Fibroblast of skin of right quadriceps (primary cell): ENCODE results near the gene SMIM36.
"Not testable (repeated sequence)": the region's sequence is repeated elsewhere in the genome, so short reads cannot be mapped to it uniquely, and the experiment has no call there.

Experiments used
- DNase-seq: peaks from one replicate; pipeline ENCODE4 v3.0.0-alpha.2; 2013

Gene SMIM36

DNA sequence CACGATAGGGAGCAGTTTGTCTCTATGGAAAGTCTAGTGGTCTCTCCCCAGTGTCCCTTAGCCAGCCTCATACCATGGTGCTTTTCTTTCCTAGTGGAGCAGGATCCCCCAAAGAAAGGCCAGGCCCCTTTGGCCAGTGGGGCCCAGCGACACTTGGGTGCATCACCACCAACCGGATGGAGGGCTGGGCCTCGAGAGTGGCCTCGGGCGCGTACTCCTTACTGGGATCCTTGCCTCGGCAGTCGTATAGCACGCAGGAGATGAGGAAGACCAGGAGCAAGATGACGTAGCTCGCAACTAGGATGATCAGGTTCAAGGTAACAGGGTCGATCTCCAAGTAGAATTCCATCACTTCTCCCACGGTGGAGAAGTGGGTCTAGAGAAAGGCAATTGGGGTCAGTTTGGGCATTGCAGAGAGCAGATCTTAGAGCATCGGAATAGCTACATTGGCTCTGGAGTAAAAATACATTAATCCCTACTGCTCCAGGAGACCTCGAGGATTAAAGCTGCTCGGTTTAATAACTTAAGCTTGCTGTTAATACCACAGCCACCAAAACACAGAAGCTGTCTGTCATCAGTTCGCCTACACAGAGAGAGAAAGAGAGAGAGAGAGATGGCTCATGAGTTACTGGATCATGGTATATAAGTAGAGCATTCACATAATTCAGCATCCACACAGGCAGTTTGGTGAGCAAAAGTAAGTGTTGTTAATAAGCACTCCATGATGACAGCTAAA is at the start of gene SMIM36:
Gene SMIM36, minus strand, starts transcription at position 467 of the 736 bp plus-strand sequence.
- no peak for DNase-seq

DNA sequence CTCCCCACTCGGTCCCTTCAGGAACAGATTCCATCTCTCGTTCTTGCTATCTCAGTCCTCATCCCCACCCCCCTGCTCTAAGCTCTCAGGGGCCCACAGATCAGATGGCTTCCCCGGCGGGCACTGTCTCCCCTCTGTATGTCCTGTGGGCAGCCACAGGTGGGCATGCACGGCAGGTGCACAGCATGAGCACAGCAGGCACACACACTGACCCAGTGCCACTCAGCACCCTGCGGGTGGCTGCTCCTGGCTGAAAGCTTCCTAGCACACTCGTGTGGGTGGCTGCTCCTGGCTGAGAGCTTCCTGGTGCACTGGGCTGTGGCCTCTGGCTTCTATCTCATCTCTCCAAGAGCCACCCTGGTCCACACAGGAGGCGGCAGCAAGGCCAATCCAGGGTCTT is 44.5 kb upstream of the SMIM36 start:
- no peak for DNase-seq

DNA sequence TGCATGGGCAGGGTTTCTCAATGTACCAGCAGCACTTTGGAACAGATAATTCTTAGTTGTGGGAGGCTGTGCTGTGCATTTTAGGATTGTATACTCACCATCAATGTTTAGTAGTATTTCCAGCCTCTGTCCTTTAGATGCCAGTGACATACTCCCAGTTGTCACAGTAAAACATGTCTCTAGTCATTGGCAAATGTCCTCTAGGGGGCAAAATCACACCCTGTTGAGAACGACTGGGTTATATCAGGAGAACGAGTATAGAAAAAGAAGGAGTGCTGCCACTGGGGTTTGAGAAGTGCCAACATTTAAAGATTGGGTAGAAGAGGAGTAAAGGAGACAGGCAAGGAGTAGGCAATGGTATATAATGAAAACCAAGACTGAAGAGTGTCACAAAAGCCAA is 37.9 kb upstream of the SMIM36 start:
- peak; percentile 23 for DNase-seq

DNA sequence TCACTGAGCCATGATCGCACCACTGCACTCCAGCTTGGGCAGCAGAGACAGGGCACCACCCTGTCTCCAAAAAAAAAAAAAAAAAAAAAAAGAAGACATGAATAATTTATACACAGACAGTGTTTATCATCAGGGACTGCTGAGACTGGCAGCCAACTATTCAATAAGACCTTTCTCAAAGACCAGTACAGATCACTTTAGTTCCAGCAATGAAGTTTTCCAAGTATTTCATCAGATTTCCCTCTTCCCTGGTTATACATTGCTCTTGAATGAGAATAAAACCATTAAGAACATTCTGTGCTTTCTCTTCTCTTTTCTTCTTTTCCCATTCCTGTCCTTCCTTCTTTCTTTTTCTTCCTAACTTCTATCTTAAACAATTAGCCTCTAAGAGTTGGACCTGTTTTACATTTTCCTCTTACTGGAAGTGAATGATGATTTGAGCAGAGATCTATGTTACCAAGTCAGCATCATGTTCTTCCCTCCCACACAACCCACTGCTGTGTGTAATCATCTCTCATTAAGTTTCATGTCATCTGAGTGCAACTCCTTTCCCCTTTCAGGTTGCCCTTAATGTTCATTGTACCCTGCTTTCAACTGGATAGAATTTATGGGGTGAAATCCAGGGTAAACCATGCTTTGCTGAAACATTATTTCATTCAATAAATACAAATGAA is 35.9 kb upstream of the SMIM36 start:
- peak; percentile 25 for DNase-seq

DNA sequence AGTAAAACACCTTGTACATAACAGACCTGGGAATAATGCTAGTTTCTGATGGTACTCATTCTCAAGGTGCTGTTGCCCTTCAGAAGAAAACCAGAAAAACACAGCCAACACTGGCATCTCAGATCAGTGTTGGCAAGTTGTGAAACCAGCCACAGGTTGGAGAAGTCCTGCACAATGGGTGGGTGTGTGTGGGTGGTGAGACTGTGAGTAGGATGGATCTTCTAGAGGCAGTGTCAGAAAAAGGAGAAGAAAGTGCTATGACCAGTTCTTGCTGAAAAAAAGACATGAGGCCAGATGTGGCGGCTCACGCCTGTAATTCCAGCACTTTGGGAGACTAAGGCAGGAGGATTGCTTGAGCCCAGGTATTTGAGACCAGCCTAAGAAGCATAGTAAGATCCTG is 35.2 kb upstream of the SMIM36 start:
- no peak for DNase-seq

DNA sequence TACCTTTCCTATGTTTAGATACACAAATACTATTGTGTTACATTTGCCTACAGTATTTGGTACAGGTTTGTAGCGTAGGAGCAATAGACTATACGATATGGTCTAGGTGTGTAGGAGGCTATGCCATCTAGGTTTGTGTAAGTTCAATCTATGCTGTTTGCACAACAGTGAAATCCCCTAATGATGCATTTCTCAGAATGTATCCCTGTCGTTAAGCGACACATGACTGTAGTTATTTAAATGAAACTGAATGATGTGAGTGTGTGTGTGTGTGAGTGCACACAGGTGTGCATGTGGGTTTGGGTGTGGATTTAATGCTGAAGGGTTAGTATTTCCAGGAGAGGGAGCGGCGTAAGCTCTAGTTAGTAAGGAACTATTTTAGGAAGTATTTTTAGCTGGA is 34.6 kb upstream of the SMIM36 start:
- no peak for DNase-seq

DNA sequence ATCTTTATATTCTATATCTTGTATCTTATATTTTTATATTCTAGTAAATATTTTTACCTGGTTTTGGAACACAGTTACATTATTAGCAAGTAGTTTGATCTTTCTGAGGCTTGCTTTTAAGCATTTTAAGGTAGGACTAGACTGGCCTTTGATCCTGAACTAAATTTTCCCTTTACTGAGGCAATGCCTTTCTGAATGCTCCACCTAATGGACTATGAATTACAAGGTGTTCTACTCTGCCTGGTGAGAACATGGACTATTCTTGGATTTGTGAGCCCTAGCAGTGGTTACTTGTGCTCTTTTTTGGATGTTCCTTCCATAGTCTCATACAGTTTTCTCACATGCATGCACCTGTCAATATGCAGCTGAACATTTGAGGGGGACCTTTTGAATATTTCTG is 32.5 kb upstream of the SMIM36 start:
- no peak for DNase-seq

DNA sequence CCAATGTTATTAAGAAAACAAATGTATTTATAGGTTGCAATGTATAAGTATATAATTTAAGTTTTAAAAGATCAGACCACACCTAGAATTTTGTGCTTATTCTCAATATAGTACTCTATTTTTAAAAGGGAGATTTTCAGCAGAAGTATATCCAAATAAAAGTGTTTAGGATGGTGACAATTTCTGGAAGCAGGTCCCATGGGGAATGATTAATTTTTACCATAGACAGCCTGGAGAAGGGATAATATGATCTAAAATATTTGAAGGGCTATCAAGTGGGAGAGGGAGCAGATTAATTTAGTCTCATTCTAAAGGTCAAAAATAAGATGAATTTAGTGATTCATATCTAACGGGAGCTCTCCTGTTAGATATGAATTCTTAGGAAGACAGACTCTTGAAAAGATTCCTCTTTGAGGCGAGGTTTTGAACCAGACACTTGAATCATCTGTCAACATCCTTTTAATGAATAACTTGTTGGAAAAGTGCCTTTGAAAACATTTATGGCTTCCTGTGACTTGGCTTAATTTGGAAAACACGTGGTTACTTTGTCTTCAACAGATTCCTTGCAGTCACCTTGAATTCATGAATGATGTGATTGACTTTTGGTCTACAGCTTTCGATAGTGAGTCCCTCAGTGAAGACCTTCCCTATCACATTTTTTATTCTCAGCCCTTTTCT is 29.3 kb upstream of the SMIM36 start:
- DNase-seq, result peak; percentile 81

DNA sequence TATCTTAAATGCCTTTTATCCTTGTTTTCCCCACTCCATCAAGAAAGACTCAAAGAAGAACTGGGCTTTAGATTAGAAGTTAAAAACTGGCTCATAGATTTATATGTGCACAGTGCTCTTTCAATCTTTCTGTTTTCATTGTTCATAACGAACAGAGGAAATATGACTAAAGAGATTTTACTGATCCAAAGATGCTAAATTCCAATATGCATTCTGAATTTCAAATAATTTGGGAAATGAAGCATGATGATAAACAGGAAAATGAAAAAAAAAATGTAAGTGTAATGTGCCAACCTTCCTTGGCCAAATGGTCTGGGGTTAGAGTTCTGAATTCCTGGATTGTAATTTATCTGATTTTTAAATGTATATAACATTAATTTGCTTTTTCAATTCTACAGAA is 25.0 kb upstream of the SMIM36 start:
- no peak for DNase-seq

DNA sequence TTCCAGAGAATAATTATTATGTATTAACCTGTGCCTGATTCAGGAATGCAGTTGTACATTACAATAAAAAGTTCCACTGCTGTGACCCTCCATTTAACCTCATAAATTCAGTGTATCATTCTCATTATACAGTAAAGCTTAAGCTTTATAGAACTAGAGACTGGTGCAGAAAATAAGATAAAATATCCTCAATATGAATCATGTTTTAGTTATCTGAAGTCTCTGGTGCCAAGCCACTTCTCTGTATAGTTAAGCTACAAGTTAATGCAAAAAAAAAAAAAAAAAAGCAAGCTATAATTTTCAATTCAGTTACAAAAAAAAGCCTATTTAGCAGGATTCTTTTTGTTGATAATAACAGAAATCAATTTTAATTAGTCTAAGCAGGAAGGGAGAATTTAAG is 22.4 kb upstream of the SMIM36 start:
- DNase-seq, result peak; percentile 39

DNA sequence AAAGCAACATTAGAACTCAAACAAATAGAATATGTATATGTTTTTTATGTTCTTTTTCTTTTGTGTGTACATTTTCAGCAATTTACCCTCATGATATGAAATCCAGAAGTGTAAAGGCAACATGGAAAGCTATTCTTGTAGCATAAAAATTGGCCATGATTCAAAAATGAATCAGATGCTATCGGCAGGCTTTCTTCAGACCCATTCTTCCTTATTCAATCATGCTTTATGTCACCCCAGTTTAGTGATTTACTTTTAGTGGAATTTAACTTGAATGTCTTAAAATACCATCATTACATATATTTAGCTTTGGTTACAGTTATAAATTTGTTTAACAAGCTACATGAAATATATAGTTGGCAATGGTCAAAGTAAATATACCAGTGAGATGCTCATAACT is 21.4 kb upstream of the SMIM36 start:
- peak; percentile 24 for DNase-seq

DNA sequence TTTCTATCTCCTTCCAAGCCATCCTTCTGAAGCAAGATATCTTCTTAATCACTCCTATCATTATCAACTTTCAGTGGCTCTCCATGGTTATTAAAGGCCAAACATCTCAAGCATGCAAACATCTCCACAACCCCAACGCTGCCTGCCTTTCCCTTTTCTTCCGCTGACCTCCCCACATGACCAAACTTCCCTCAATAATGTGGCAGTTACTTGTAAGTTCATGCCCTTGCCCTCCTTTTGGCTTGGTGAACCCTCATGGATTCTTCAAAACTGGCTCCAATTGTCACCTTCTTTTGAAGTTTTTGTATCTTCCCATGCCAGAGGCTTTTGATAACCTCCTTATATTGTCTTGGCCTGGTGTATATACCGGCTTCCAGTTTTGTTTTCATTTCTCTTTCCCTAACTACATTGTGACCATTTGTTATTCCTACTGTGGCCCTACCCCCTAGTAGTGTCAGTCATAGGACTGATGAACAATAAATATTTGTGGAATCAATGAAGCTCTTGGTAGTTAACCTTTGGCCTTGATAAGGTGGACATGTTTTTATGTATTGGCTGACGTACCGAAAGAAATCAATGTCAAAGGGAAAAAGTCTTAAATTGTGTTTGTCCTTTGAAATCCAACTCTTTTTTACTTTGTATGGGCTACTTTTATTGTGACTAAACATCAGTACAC is 19.9 kb upstream of the SMIM36 start:
- no peak for DNase-seq

DNA sequence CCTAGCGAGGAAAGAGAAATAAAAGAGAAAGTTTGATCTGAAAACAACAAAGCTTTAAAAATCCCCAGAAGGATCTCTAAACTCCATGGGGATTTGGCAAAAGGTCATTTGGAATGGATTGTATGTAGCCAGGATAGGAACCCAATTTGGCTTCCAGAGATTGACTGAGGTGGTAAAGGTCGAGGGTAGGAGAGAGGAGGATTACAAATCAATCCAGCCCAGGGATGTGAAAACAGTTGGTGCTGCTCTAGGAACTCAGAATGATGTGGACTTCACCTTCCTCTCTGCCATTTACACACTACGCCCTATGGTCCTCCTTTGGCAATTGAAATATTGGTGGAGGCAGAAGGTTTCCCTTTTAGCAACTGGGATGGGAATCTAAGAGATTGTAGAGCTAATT is 18.8 kb upstream of the SMIM36 start:
- no peak for DNase-seq

DNA sequence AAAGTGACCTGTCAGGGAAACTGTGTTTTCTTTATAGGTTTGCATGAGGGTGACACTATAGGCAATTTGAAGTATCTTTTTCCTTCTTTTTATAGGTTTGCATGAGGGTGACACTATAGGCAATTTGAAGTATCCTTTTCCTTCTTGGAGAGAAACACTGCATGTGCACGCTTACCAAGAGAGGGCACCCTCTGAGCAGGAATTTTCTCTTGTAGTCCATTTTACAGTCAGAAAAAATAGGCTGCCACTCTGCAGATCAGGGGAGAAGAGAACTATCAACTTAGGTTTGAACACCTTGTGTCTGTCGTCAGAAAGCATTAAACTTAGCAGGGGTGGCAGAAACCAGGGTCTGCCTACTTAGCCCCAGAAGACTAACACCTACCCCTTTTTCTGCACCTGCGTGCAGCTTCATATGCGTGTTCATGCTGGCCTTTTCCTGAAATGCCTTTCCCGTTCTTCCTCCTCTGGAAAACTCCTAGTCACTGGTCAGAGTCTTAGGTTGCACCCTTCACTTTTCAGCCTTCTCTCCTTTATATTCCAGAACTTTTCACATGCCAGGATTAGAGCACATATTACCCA is 16.4 kb upstream of the SMIM36 start:
- DNase-seq, result peak; percentile 57

DNA sequence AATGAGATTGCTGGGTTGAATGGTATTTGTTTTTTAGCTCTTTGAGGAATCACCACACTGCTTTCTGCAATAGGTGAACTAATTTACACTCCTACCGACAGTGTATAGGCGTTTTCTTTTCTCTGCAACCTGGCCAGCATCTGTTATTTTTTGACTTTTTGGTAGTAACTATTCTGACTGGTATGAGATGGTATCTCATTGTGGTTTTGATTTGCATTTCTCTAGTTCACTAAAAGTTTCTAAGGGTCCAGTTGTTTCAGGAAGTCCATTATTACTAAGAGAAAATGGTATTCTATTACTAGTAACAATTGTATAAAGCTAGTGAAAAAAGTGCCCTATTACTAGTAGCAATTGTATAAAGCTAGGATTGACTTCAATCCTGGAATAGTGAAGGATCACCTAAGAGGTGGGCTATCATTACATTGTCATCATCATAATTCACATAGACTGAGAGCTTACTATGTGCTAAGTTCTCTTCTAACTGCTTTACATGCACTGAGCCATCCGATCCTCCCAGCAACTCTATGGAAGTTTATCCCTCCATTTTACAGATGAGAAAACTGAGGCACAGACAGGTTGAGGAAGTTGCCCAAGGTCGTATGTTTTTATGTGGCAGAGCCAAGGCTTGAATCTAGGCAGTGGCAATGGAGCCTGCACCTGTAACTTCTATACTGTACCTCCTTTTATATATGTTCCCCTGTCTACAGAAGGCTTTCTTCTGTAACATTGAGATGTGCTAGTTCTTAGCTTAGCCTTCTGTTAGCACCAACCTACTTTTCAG is 13.4 kb upstream of the SMIM36 start:
- no peak for DNase-seq

DNA sequence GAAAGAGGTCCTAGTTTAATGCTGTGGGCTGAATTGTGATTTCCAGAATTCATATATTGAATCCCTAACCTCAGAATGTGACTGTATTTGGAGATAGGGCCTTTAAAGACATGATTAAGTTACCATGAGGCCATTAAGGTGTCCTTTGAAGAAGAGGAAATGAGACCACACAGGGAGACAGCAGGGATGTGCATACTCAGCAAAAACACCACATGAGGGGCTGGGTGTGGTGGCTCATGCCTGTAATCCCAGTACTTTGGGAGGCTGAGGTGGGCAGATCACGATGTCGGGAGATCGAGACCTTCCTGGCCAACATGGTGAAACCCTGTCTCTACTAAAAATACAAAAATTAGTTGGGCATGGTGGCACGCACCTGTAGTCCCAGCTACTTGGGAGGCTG is 11.8 kb upstream of the SMIM36 start:
- not testable (repeated sequence) for DNase-seq

DNA sequence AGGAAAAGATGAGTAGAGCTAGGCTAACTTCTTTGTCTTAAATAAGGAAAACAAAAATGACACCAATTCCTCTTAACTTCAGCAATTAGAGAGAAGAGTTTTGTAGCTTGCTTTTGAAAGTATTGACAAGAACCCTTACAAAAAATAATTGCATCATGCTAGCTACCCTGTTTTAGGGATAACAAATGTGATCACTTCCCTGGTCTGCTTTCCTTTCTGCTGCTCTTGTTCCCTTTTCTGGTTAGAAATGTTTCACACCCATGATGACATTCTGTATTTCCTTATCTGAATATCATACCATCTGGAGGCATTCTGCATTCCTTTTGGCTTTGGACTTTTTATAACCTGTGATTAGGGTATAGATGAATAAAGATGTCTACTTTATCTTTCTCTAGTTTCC is 9.9 kb upstream of the SMIM36 start:
- no peak for DNase-seq

DNA sequence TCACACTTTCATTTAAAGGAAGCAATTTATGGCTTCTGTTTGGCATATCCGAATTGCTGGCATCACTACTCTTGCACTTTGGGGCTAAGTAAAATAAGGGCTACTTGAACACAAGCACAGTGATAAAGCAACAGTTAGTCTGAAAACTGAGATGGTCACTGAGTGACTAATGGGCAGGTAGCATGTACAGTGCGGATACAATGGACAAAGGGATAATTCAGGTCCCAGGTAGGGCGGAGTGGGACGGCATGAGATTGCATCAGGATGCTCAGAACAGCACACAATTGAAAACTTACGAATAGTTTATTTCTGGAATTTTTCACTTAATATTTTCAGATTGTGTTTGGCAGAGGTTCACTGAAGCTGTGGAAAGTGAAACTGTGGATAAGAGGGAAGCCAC is 9.2 kb upstream of the SMIM36 start:
- DNase-seq, result no peak

DNA sequence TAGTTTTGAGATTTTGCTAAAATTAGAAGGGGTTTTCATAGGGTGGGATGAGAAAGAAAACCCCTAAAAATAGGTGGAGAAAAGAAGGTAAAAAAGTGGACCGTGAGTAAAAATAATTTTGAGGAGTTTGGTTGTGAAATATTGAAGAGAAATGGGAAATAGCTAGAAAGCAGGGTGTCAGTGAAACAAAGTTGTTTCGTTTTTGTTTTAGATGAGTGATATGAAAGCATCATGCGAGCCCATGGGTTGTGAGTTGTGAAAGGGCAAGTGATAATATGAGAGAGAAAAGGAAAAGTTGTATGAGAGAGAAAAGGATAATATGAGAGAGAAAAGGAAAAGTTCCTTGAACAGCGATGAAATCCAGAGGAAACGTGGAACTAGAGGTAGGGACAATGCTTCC is 7.3 kb upstream of the SMIM36 start:
- no peak for DNase-seq

DNA sequence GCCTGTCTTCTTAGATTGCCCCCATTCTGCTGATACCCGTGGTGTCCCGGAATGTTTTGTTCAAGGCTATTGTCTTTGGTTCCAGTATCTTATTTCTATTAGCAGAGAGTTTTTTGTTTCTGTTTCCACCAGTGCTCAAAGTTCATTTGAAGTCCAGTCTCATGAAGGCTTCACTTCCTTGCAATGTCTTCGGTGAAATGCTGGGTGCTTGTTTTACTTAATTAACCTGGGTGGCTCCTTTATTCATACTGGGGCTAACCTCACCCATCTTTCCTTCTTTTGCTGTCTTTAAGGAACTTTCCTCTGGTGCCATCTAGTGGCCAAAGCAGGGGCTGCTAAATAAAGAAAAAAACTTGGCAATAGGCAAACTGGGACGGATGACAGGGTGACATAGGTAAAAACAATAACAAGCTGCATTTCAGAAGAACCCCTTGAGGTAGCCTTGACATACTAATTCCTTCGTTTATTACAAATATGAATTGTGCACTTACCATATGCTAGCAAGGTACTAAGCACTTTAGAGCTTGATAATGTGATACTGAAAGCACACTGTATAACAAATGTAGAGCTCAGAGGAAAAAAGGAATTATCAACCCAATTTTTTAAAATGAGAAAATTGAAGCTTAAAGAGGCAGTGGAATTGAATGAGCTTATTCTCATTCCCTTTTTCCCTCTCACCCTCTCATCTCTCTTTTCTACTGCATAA is 2.8 kb upstream of the SMIM36 start:
- peak; percentile 69 for DNase-seq

DNA sequence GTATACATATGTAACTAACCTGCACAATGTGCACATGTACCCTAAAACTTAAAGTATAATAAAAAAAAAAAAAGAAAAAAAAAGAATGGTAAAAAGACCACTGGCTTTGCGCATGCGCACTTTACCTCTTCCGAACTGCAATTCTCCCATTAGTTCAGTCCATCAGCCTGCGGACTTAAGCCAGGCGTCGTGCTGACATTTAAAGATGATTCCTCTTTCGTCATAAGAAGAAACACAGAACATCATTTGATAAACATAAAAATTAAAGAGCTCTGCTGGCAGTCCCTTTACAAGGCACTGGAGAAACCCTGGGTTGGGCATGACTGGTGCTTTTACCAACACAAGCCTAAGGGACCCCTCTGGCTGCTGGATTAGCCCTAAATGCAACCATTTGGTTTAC is 3.6 kb downstream of the SMIM36 start:
- DNase-seq, result not testable (repeated sequence)

DNA sequence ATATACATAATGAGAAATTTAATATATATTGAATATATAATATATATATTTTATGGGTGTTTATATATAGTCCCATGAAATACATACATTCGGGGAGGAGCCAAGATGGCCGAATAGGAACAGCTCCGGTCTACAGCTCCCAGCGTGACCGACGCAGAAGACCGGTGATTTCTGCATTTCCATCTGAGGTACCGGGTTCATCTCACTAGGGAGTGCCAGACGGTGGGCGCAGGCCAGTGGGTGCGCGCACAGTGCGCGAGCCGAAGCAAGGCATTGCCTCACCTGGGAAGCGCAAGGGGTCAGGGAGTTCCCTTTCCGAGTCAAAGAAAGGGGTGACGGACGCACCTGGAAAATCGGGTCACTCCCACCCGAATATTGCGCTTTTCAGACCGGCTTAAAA is 9.6 kb downstream of the SMIM36 start:
- not testable (repeated sequence) for DNase-seq
